Neural crest cell (in vitro differentiated cells): Measurements from ENCODE around the gene COL18A1. TPM values are rescaled to one million over a fixed set of nuclear protein-coding genes. Genes with fewer than 3 reads are reported as not detected.
A peak's percentile ranks its signal among the peaks of the same experiment; 100 is the strongest.
"Not testable (repeated sequence)": the region's sequence is repeated elsewhere in the genome, so short reads cannot be mapped to it uniquely, and the experiment has no call there.

Experiments
- DNase-seq: peaks from one replicate; pipeline ENCODE4 v3.0.0; 2021; ENCODE audit warnings: low read depth, mixed read lengths, low spot score
- H3K27ac Mint-ChIP-seq: one replicate; pipeline ENCODE4 v1.8.0; 2021; ENCODE audit warnings: mild to moderate bottlenecking, mixed read lengths; ENCODE audit not compliant: unreplicated experiment
- H3K27me3 Mint-ChIP-seq: 2 replicates; pipeline ENCODE4 v1.8.0; 2021; ENCODE audit warnings: low read depth, mild to moderate bottlenecking, mixed read lengths
- H3K36me3 Mint-ChIP-seq: 2 replicates; pipeline ENCODE4 v1.8.0; 2021; ENCODE audit warnings: low read depth, mild to moderate bottlenecking, mixed read lengths
- H3K4me1 Mint-ChIP-seq: 2 replicates; pipeline ENCODE4 v1.8.0; 2021; ENCODE audit warnings: mixed read lengths
- H3K4me3 Mint-ChIP-seq: one replicate; pipeline ENCODE4 v1.8.0; 2021; ENCODE audit warnings: mild to moderate bottlenecking, mixed read lengths
- H3K9me3 Mint-ChIP-seq: 2 replicates; pipeline ENCODE4 v1.8.0; 2021; ENCODE audit warnings: mixed read lengths
- CTCF ChIP-seq: fragments of 200-600 bp; sonication (generic); conservative IDR thresholded peaks from 2 replicates; pipeline ENCODE4 v1.5.0; 2021; ENCODE audit warnings: antibody characterized with exemption, mild to moderate bottlenecking
- total RNA-seq: library from RNA; stranded (reverse); gene quantifications from 2 replicates; pipeline ENCODE4 v1.2.1, GENCODE V29; 2021

Gene COL18A1
- total RNA-seq, 1 donor from 2014 or later: 19.2 TPM

- no peak overlapping the region for H3K27ac Mint-ChIP-seq
- no peak for DNase-seq
- H3K9me3 Mint-ChIP-seq: peaks cover 4% of the 10 kb centered on the region
- no peak for TF ChIP-seq CTCF
- H3K36me3 Mint-ChIP-seq: peaks cover 10% of the 10 kb centered on the region
- H3K27me3 Mint-ChIP-seq: peaks cover 5% of the 10 kb centered on the region
- H3K4me1 Mint-ChIP-seq: peaks cover 4% of the 10 kb centered on the region
- no peak overlapping the region for H3K4me3 Mint-ChIP-seq
These were observed 93.1 kb downstream of the COL18A1 start for GRCh38 chr21:45497846-45498645.

- H3K4me3 Mint-ChIP-seq: peak overlapping the region; percentile 40
- peaks cover 5% of the 10 kb centered on the region for H3K27me3 Mint-ChIP-seq
- peaks cover 4% of the 10 kb centered on the region for H3K4me1 Mint-ChIP-seq
- DNase-seq: no peak
- no peak overlapping the region for H3K27ac Mint-ChIP-seq
- peaks cover 4% of the 10 kb centered on the region for H3K9me3 Mint-ChIP-seq
- peaks cover 10% of the 10 kb centered on the region for H3K36me3 Mint-ChIP-seq
- TF ChIP-seq CTCF: no peak
These were observed 93.7 kb downstream of the COL18A1 start for GRCh38 chr21:45498646-45499000.

GRCh38 chr21:45499201-45499750 is 94.3 kb downstream of the COL18A1 start:
- peaks cover 4% of the 10 kb centered on the region for H3K4me1 Mint-ChIP-seq
- peaks cover 4% of the 10 kb centered on the region for H3K9me3 Mint-ChIP-seq
- H3K4me3 Mint-ChIP-seq: peak overlapping the region; percentile 40
- no peak for TF ChIP-seq CTCF
- no peak overlapping the region for H3K27ac Mint-ChIP-seq
- no peak for DNase-seq
- peaks cover 5% of the 10 kb centered on the region for H3K27me3 Mint-ChIP-seq
- peaks cover 10% of the 10 kb centered on the region for H3K36me3 Mint-ChIP-seq

- Mint-ChIP-seq H3K9me3 (peaks cover 4% of the 10 kb centered on the region), H3K4me3 (no peak overlapping the region), H3K4me1 (peaks cover 4% of the 10 kb centered on the region), H3K36me3 (peaks cover 10% of the 10 kb centered on the region), H3K27ac (no peak overlapping the region), H3K27me3 (peaks cover 8% of the 10 kb centered on the region)
- no peak for DNase-seq
- TF ChIP-seq CTCF: no peak
These were observed 95.1 kb downstream of the COL18A1 start for GRCh38 chr21:45499970-45500577.

GRCh38 chr21:45501081-45502005 is 96.4 kb downstream of the COL18A1 start:
- not testable (repeated sequence) for H3K27me3 Mint-ChIP-seq, H3K36me3 Mint-ChIP-seq, DNase-seq, H3K9me3 Mint-ChIP-seq, H3K4me1 Mint-ChIP-seq, H3K4me3 Mint-ChIP-seq, H3K27ac Mint-ChIP-seq
